Esophagus muscularis mucosa (tissue), 4 donors: Measurements from ENCODE around the gene GNG10.

ENCODE experiments used
- CTCF ChIP-seq, 3 experiments: fragments of 200-600 bp in 2 of 3; fragments of 450-650 bp in 1 of 3; sonication (generic) in 2 of 3; IDR thresholded peaks; one replicate each; pipeline ENCODE4 v1.5.1; 2017 to 2019; ENCODE audit warnings: antibody characterized with exemption in 3 of 3, mild to moderate bottlenecking in 2 of 3, moderate library complexity in 1 of 3
- EP300 ChIP-seq: sonication (generic); formaldehyde crosslinking; IDR thresholded peaks from one replicate; pipeline ENCODE4 v1.6.1; 2017; ENCODE audit warnings: antibody characterized with exemption
- POLR2A ChIP-seq: fragments of 450-650 bp; IDR thresholded peaks from one replicate; pipeline ENCODE4 v1.6.1; 2017; ENCODE audit warnings: antibody characterized with exemption, moderate library complexity, mild to moderate bottlenecking, low read depth
- POLR2AphosphoS5 ChIP-seq, 2 donors: sonication (generic); formaldehyde crosslinking; IDR thresholded peaks; one replicate each; pipeline ENCODE4 v1.6.1; 2017; ENCODE audit warnings: antibody characterized with exemption in 2 of 2

GRCh38 chr9:111679199-111679598, 17.8 kb downstream of the GNG10 start:
- TF ChIP-seq CTCF (IDR thresholded peaks at IDR 0.05) (no peak), POLR2A (no peak), POLR2AphosphoS5 (IDR thresholded peaks at IDR 0.05) (no peak), EP300 (no peak)
